T follicular helper cell (primary cell): ENCODE data around the gene RHOF.

Experiments
- DNase-seq: peaks from one replicate; pipeline ENCODE4 v3.0.0-alpha.2; 2020; ENCODE audit warnings: low read depth

RHOF gene

DNA sequence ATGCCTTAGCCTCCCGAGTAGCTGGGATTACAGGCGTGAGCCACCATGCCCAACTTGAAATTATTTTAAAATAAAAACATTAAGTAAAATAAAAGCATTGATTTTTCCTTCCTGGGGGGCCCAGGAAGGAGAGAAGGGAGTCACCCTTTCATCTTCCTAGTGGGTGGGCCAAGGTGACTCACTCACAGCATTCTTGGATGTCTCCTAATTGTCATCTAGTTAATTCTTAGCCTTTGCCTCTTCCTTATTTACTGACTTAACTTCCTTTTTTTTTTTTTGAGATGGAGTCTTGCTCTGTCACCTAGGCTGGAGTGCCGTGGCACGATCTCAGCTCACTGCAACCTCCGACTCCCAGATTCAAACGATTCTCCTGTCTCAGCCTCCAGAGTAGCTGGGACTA lies 51.7 kb downstream of the RHOF start:
- no peak for DNase-seq

DNA sequence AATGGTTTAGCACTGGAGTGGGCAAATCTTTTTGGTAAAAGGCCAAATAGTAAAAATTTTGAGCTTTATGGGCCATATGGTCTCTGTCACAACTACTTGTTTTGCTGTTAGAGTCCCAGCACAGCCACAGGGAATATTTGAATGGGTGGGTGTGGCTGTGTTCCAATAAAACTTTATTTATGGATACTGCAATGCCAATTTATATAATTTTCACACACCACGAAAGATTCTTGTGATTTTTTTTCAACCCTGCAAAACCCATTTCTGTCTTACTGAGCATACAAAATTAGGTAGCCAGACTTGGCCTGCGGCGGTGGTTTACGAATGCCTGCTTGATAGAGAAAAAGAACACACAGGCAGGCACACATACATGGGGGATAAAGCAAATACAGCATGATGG lies 52.6 kb downstream of the RHOF start:
- DNase-seq: no peak

DNA sequence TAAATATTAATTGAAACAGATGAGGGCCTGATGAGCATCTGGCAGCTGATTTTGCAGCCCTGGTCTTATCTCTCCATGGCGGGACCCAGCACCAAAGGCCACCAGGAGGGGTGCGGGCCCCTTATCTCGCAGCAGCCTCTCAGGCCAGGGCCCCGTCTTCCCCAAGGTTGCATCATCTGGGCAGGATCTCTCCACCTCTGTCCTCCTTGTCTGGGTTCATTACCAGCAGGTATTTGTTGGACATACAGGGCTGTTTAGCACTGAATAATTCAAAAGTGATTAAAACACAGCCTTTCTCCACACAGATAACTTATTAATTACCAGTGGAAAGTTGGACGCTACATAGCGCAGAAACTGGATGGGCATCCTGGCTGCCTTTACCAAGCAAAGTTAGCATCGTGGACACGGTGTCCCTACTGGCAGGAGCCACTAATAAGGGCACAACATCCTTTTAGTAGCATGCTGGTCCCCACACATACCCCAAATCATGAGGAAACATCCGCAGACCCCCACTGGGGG lies 55.1 kb downstream of the RHOF start:
- DNase-seq: no peak

DNA sequence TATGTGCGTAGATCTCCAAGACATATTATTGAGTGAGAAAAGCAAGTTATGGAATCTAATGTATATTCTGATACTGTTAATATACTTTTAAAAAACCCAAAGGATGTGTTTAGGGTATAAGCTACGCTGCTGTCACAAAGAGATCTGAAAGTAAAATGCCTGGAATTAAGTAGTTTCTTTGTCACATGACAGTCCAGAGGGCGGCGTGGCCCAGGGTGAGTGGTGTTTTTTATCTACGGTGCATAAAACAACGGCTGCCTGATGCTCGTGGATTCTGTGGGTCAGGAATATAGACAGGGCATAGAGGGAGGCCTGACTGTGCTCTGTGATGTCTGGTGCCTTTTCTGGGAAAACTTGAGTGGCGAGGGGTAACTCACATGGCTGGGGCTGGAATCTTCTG lies 59.6 kb downstream of the RHOF start:
- DNase-seq: no peak

DNA sequence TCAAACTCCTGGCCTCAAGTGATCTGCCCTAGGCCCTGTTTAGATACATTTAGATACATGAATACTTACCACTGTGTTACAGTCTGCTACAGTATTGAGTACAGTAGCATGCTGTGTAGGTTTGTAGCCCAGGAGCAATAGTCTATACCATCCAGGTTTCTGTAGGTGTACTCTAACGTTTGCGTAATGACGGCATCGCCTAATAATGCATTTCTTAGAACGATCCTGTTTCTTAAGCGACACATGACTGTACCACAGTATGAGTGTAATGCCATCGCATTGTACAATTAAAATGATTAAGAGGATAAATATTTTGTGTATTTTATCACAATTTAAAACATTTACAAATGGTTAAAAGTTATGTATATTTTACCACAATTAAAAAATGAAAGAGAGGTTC lies 62.0 kb downstream of the RHOF start:
- no peak for DNase-seq

DNA sequence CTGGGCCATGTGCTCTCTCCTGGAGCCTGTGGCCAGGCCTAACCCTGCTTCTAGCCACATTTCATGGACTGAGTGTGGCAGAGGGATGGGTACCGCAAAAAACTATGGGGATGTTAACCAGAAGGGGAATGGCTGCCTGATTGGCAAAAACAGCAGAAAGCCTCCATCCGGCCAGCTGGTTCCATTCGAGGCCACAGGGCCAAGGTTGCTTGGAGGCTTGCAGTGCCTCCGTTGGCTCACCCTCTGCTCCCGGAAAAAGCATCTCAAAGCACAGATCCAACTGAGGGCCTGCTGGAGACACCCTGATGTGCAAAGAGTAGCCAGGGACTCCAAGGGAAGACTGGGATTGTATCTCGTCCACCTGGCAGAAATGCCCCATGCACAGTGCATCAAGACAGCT lies 64.5 kb downstream of the RHOF start:
- DNase-seq: no peak
